GM12864 (cell line): Measurements from ENCODE around the gene SIM1.
"Not testable (repeated sequence)": the region's sequence is repeated elsewhere in the genome, so short reads cannot be mapped to it uniquely, and the experiment has no call there.

Source experiments
- DNase-seq: peaks from one replicate; pipeline ENCODE4 v3.0.0-alpha.2; 2011; ENCODE audit warnings: low read depth
- H3K4me3 ChIP-seq: 2 replicates; pipeline ENCODE4 v1.5.1; 2011; ENCODE audit warnings: mild to moderate bottlenecking, low read depth, low read length, control low read depth
- TF ChIP-seq, protein P1 (sequence below): IDR thresholded peaks from 2 replicates; pipeline ENCODE4 v1.5.1; 2011; ENCODE audit warnings: low read depth, mild to moderate bottlenecking, moderate library complexity, low read length, control low read depth, inconsistent platforms; ENCODE audit errors: missing control alignments

Gene SIM1

DNA sequence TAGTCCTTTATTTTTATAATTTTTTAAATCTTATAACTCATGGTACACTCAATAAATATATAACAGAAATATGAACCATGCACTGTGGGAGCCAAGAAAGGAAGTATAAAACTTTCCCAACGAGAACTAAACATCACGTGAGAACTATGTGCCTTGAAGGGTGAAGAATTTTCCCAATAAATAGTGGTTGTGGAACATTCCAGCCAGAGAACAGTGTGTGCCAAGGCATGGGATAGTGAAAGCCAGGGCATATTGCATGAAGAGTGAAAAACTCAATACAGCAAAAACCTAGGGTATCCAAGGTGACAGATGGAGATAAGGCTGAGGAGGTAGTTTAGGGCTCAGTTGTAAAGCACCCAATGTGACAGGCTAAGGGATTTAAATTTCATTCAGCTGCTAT lies 86.1 kb downstream of the SIM1 start:
- H3K4me3 ChIP-seq = no peak overlapping the region
- TF ChIP-seq, protein P1, sequence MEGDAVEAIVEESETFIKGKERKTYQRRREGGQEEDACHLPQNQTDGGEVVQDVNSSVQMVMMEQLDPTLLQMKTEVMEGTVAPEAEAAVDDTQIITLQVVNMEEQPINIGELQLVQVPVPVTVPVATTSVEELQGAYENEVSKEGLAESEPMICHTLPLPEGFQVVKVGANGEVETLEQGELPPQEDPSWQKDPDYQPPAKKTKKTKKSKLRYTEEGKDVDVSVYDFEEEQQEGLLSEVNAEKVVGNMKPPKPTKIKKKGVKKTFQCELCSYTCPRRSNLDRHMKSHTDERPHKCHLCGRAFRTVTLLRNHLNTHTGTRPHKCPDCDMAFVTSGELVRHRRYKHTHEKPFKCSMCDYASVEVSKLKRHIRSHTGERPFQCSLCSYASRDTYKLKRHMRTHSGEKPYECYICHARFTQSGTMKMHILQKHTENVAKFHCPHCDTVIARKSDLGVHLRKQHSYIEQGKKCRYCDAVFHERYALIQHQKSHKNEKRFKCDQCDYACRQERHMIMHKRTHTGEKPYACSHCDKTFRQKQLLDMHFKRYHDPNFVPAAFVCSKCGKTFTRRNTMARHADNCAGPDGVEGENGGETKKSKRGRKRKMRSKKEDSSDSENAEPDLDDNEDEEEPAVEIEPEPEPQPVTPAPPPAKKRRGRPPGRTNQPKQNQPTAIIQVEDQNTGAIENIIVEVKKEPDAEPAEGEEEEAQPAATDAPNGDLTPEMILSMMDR = no peak
- no peak for DNase-seq

DNA sequence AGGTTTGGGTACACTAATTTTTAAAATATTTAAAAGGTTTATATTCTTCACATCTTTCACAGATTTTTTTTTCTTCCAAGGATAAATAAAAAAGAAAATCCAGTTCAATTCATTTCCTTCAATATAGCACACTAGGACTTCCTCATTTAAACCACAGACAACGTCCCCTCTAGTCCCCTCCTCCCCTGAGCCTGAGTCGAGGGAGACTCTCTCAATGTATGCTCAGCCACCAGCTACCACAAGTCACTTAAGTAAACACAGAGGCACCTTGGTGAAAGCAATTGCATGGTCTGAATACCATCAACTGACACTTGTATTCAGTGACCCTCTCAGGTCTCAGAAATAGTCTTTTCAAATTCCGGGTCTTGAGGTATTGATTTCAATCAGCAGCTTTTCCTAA lies 88.6 kb downstream of the SIM1 start:
- TF ChIP-seq, protein P1 = no peak
- H3K4me3 ChIP-seq = no peak overlapping the region
- DNase-seq = no peak

DNA sequence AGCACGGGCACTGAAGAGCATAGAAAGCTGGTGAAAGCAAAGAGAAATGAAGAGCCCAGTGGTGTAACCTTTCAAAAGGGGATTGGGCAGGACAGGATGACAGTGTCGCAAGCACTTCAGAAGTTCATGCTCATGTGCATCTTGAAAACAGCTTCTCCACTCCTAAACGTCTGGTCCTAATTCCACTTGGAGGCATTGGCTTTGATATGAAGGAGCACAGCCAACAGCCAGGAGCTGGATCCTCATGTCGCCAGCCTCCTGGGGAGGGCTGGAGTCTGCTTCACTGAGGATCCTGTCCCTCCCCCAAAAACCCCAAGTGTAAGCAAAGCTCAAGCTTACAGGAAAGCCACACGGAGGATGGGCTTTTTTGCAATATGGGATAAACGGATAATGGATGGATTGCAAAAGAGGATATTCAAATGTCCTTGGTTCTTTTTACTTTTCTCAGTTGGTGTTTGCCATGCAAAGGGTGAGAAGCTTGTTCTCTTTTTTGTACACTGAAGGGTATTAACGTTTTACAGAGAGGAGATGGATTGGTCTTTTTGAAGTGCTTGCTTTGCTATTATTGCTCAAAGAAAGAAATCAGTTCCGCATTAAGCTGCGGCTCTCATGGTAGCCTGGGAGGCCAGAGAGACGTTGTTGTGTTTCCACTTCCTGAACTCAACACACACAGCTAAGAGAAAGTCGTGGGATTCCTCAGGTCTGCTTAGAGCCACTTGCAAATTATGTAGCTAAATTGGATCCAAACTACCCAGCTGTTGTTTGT lies 92.2 kb downstream of the SIM1 start:
- no peak overlapping the region for H3K4me3 ChIP-seq
- TF ChIP-seq, protein P1 = no peak
- DNase-seq = no peak

DNA sequence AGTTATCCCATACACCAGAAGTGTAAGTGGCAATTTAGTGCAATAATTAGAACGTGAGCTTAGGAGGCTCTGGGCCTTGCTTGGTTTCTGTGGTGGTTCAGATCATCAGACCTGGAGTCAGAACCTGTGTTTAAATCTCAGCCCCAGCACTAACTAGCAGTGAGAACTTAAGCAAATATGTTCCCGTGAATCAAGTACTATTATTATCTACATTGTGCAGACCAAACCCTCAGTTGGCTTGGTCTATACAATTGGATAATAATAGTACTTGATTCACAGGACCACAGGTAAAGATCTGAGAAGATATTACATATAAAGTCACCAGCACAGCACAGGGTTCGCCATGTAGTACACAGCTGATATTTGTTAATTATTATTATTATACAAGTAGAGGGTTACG lies 93.1 kb downstream of the SIM1 start:
- DNase-seq = no peak
- TF ChIP-seq, protein P1 = no peak
- H3K4me3 ChIP-seq = no peak overlapping the region

DNA sequence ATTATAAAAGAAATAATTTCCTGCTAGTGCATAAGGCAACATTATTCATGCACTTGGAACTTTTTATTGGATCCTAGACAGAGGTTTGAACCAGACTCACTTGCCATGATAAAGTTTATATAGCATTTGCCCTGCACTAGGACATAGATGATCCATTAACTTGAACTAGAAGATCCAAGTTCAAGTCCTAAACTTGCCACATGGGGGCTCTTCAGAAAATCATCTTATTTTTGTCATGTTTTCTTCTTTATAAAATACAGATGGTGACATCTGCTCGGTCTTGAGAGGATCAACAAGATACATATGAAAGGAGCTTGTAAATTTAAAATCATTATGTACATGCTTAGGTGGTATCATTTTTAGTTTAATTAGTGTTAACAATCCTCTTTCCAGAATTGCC lies 94.5 kb downstream of the SIM1 start:
- TF ChIP-seq, protein P1 = peak; percentile 10
- H3K4me3 ChIP-seq = no peak overlapping the region
- DNase-seq = no peak

DNA sequence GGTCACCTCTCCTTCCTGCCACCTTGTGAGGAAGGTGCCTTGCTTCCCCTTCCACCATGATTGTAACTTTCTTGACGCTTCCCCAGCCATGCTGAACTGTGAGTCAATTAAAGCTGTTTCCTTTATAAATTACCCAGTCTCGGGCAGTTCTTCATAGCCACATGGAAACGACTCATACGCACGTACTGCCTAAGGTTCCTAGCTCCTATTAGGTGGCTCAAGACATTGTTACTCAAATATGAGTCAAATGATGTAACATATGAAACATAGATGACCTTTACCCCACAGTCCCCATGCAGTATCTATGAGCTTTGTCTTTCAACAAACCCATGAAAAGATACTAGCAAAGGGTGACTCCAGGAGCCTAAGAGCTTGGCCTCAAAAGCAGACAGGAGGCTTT lies 98.3 kb downstream of the SIM1 start:
- TF ChIP-seq, protein P1 = no peak
- H3K4me3 ChIP-seq = no peak overlapping the region

DNA sequence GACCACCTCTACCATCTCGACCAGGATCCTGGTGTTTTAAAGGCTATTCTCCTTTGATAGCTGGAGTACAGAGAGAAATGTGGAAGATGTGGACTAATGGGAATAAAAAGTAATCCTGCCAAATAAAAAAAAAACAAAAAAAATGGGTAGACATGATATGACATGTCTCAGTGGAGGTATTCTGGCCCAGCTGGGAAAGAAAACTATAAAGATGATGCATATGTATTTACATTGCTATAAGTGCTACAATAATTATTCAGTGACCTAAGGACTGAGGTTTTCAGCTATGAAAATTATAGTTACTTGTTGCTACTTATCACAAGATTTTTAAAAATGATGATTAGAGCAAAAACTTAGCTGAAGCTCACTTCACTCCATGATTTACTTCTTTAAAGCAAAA lies 101.1 kb downstream of the SIM1 start:
- H3K4me3 ChIP-seq = no peak overlapping the region
- DNase-seq = no peak
- TF ChIP-seq, protein P1 = no peak

More for the DNA sequence above, 98.3 kb downstream of the SIM1 start:
- DNase-seq = no peak

DNA sequence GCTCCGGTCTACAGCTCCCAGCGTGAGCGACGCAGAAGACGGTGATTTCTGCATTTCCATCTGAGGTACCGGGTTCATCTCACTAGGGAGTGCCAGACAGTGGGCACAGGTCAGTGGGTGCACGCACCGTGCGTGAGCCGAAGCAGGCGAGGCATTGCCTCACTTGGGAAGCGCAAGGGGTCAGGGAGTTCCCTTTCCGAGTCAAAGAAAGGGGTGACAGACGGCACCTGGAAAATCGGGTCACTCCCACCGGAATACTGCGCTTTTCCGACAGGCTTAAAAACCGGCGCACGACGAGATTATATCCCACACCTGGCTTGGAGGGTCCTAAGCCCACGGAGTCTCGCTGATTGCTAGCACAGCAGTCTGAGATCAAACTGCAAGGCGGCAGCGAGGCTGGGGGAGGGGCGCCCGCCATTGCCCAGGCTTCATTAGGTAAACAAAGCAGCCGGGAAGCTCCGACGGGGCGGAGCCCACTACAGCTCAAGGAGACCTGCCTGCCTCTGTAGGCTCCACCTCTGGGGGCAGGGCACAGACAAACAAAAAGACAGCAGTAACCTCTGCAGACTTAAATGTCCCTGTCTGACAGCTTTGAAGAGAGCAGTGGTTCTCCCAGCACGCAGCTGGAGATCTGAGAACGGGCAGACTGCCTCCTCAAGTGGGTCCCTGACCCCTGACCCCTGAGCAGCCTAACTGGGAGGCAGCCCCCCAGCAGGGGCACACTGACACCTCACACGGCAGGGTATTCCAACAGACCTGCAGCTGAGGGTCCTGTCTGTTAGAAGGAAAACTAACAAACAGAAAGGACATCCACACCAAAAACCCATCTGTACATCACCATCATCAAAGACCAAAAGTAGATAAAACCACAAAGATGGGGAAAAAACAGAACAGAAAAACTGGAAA lies 109.7 kb downstream of the SIM1 start:
- not testable (repeated sequence) for H3K4me3 ChIP-seq, DNase-seq
